ENCODE measurements around the gene ARID1B.
A peak's percentile ranks its signal among the peaks of the same experiment; 100 is the strongest.

The ARID1B gene

DNA sequence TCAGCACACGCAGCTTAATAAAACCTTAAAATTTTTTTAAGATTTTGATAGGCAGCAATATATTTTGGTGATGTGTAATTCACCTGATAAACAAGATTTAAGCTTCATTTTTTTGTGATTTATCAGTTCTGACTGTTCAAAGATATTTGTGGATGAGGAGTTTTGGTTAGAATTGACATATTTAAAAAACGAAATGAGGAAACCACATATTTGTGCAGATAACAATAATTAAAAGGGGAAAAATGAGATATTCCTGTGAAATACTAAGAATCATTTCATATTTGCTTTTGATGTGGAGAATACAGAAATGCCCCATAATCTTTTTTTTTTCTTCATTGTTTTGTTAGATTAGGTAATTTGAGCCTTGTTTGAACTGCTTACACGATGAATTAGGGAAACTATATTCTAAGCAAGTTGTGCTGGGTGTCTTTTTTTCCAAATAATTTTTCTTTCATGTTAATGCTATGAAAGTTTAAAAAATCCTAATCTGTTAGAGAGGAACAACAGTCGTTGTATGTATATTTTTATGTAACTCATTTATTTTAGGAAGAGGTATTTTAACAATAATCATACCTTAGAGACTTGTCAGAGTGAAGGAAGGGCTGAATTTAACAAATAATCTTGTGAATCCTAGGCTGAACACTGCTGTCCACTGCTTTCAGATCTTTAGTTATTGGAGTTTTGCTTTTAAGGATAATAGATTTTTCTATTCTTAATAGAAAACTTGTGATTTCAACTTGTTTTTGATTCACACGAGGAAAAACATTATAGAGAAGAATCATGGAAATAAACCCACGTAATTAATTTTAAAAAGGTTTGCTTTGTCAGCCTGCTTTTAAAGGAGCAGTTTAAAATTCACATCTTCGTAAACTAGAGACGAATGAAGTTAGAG lies 4.0 kb downstream of the ARID1B start:
- H3K4me1 ChIP-seq (ENCODE audit: insufficient read depth, low read length) = peaks cover 49% of the 10 kb centered on the region
- peaks cover 97% of the 10 kb centered on the region for H3K79me2 ChIP-seq (ENCODE audit: insufficient read depth, low read length)
- H3K9me3 ChIP-seq (ENCODE audit: insufficient read depth, low read length, severe bottlenecking) = no peaks in the 10 kb centered on the region
- H3K4me2 ChIP-seq (ENCODE audit: insufficient read depth, low read length) = peak overlapping the region; percentile 74
- H3K9ac ChIP-seq (ENCODE audit: low read depth, low read length) = peak overlapping the region; percentile 97
- ATAC-seq (ENCODE audit: insufficient read depth, low read depth) (no peak), DNase-seq (no peak)
- peak overlapping the region; percentile 46 to 79 for H3K4me3 ChIP-seq (ENCODE audit: low read depth in 1 of 2, low read length in 2 of 2)
- H3K36me3 ChIP-seq (ENCODE audit: insufficient read depth, low read length) = peaks cover 21% of the 10 kb centered on the region
- TF ChIP-seq, protein P1, sequence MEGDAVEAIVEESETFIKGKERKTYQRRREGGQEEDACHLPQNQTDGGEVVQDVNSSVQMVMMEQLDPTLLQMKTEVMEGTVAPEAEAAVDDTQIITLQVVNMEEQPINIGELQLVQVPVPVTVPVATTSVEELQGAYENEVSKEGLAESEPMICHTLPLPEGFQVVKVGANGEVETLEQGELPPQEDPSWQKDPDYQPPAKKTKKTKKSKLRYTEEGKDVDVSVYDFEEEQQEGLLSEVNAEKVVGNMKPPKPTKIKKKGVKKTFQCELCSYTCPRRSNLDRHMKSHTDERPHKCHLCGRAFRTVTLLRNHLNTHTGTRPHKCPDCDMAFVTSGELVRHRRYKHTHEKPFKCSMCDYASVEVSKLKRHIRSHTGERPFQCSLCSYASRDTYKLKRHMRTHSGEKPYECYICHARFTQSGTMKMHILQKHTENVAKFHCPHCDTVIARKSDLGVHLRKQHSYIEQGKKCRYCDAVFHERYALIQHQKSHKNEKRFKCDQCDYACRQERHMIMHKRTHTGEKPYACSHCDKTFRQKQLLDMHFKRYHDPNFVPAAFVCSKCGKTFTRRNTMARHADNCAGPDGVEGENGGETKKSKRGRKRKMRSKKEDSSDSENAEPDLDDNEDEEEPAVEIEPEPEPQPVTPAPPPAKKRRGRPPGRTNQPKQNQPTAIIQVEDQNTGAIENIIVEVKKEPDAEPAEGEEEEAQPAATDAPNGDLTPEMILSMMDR (IDR thresholded peaks at IDR 0.05; ENCODE audit: borderline replicate concordance, extremely low read depth, low read length, poor library complexity, severe bottlenecking) = no peak
- no peak for TF ChIP-seq EZH2 (IDR thresholded peaks at IDR 0.05; ENCODE audit: borderline replicate concordance, low read depth, low read length, severe bottlenecking)
- peak overlapping the region; percentile 42 for H3K27ac ChIP-seq (ENCODE audit: low read length)
- no peaks in the 10 kb centered on the region for H3K27me3 ChIP-seq (ENCODE audit: insufficient read depth, low read length, poor library complexity)
- peaks cover 60% of the 10 kb centered on the region; the same call in 1 of the 2 replicates for H4K20me1 ChIP-seq (ENCODE audit: insufficient read depth, low read length)
- no peak overlapping the region for H2AFZ ChIP-seq (ENCODE audit: low read depth, low read length)

DNA sequence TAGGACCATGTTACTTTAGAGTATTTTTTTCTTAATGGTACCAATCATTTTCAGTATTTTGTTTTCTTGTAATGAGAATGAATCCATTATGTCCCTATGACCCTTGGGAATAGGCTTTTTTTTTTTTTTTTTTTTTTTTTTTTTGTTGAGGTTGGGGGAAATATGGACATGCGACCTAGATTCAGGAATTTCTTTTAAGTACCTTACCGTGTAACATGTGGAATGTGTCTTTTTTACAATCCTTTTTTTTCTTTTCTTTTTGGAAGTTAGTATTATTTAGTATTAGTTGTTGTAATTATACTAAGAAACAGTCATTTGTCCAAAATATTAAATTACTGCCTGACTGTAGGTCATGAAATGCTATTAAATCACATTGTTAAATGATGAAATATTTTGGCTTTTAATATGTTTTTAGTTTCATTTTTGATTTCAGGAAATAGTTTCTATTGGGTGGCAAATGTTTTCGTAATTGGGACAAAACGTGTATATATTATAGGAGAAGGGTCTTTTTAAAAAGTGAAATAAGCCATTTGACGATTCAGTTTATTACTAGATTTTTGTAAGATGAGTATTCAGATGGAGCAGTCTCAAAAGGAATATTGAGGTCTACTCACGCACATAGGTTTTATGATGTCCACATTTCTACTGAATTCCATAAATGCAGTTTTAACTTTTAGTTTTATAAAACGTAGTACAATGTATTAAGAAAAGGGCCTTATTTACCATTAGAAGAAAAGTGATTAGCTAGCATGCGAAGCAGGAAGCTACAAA lies 4.9 kb downstream of the ARID1B start:
- Histone ChIP-seq H2AFZ (ENCODE audit: low read depth, low read length) (no peak overlapping the region), H3K27me3 (ENCODE audit: insufficient read depth, low read length, poor library complexity) (no peaks in the 10 kb centered on the region), H3K27ac (ENCODE audit: low read length) (peak overlapping the region; percentile 42), H3K79me2 (ENCODE audit: insufficient read depth, low read length) (peaks cover 97% of the 10 kb centered on the region), H3K4me1 (ENCODE audit: insufficient read depth, low read length) (peaks cover 44% of the 10 kb centered on the region), H3K9me3 (ENCODE audit: insufficient read depth, low read length, severe bottlenecking) (no peaks in the 10 kb centered on the region), H4K20me1 (ENCODE audit: insufficient read depth, low read length) (peaks cover 68% of the 10 kb centered on the region), H3K4me2 (ENCODE audit: insufficient read depth, low read length) (peak overlapping the region; percentile 74), H3K4me3 (ENCODE audit: low read depth in 1 of 2, low read length in 2 of 2) (peak overlapping the region; percentile 46 to 79; a peak in 3 of 4 replicates), H3K9ac (ENCODE audit: low read depth, low read length) (peak overlapping the region; percentile 97), H3K36me3 (ENCODE audit: insufficient read depth, low read length) (peaks cover 28% of the 10 kb centered on the region)
- DNase-seq = no peak
- ATAC-seq (ENCODE audit: insufficient read depth, low read depth) = no peak
- TF ChIP-seq, protein P1 (IDR thresholded peaks at IDR 0.05; ENCODE audit: borderline replicate concordance, extremely low read depth, low read length, poor library complexity, severe bottlenecking) = no peak

DNA sequence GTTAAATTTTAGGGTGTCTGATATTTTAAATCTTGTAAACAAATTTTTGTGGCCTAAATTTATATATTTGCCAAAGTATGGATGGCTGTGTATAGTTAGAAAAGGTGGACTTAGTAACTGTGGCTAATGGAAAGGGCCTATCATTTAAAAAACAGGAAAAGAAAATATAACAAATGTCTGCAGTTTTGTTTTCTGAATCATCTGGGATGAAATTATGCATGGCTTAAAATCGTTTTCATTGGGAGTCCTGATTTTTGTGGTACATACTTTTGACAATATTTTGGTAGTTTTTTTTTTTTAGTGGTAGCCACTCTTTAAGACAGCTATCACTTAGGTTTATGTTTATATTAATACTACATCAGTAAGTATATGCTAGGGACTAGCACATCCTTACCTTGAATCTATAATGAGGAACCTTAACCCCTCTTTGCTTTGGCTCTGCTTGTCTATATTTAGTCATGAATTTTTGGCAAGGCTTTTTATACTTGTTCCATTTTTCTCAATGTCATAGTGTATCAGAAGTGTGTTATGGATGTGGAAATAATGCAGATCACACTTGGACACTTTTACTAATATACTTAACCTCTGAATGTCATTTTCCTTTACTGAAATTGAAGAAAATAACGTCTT lies 5.6 kb downstream of the ARID1B start:
- peaks cover 76% of the 10 kb centered on the region for H4K20me1 ChIP-seq (ENCODE audit: insufficient read depth, low read length)
- peaks cover 48% of the 10 kb centered on the region for H3K4me1 ChIP-seq (ENCODE audit: insufficient read depth, low read length)
- DNase-seq = no peak
- H3K9ac ChIP-seq (ENCODE audit: low read depth, low read length) = peak overlapping the region; percentile 97
- no peak overlapping the region for H2AFZ ChIP-seq (ENCODE audit: low read depth, low read length)
- no peak for TF ChIP-seq EZH2 (IDR thresholded peaks at IDR 0.05; ENCODE audit: borderline replicate concordance, low read depth, low read length, severe bottlenecking)
- TF ChIP-seq, protein P1 (IDR thresholded peaks at IDR 0.05; ENCODE audit: borderline replicate concordance, extremely low read depth, low read length, poor library complexity, severe bottlenecking) = no peak
- no peaks in the 10 kb centered on the region for H3K27me3 ChIP-seq (ENCODE audit: insufficient read depth, low read length, poor library complexity)
- ATAC-seq (ENCODE audit: insufficient read depth, low read depth) = no peak
- H3K4me3 ChIP-seq (ENCODE audit: low read depth in 1 of 2, low read length in 2 of 2) = peak overlapping the region; percentile 46 to 79; a peak in 3 of 4 replicates
- peak overlapping the region; percentile 42; the same call in 1 of the 2 replicates for H3K27ac ChIP-seq (ENCODE audit: low read length)
- H3K9me3 ChIP-seq (ENCODE audit: insufficient read depth, low read length, severe bottlenecking) = no peaks in the 10 kb centered on the region
- H3K36me3 ChIP-seq (ENCODE audit: insufficient read depth, low read length) = peaks cover 33% of the 10 kb centered on the region
- H3K4me2 ChIP-seq (ENCODE audit: insufficient read depth, low read length) = peak overlapping the region; percentile 74
- H3K79me2 ChIP-seq (ENCODE audit: insufficient read depth, low read length) = peaks cover 100% of the 10 kb centered on the region

All from DND-41 (cell line).